DOHH2 (cell line): ENCODE results near the gene VAPA.
"Not testable (repeated sequence)": the region's sequence is repeated elsewhere in the genome, so short reads cannot be mapped to it uniquely, and the experiment has no call there.

Source experiments
- EZH2phosphoT487 ChIP-seq: fragments of 200-600 bp; sonication (generic); IDR thresholded peaks from 2 replicates; pipeline ENCODE4 v1.6.1; 2017; ENCODE audit warnings: borderline replicate concordance, mild to moderate bottlenecking, antibody characterized with exemption, low read length, moderate library complexity, mixed read lengths
- TF ChIP-seq, protein P1 (sequence below): fragments of 200-600 bp; sonication (generic); IDR thresholded peaks from one replicate; pipeline ENCODE4 v1.5.1; 2014; ENCODE audit warnings: antibody characterized with exemption, mild to moderate bottlenecking, low read depth, low read length; ENCODE audit not compliant: poor library complexity, severe bottlenecking

DNA sequence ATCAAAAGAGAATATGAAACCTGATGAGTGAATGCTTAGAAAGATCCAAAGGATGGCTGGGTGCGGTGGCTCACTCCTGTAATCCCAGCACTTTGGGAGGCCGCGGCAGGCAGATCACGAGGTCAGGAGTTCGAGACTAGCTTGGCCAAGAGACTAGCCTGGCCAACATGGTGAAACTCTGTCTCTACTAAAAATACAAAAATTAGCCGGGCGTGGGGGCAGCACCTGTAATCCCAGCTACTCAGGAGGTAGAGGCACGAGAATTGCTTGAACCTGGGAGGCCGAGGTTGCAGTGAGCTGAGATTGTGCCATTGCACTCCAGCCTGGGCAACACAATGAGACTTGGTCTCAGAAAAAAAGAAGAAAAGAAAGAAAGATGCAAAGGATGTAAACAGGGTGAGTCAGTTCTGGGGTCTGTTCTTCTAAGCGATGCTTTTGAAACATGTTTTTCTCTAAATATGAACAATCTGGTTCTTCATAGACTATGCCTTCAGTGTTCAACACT lies 16.0 kb upstream of the VAPA start:
- TF ChIP-seq, protein P1, sequence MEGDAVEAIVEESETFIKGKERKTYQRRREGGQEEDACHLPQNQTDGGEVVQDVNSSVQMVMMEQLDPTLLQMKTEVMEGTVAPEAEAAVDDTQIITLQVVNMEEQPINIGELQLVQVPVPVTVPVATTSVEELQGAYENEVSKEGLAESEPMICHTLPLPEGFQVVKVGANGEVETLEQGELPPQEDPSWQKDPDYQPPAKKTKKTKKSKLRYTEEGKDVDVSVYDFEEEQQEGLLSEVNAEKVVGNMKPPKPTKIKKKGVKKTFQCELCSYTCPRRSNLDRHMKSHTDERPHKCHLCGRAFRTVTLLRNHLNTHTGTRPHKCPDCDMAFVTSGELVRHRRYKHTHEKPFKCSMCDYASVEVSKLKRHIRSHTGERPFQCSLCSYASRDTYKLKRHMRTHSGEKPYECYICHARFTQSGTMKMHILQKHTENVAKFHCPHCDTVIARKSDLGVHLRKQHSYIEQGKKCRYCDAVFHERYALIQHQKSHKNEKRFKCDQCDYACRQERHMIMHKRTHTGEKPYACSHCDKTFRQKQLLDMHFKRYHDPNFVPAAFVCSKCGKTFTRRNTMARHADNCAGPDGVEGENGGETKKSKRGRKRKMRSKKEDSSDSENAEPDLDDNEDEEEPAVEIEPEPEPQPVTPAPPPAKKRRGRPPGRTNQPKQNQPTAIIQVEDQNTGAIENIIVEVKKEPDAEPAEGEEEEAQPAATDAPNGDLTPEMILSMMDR, result not testable (repeated sequence)
- not testable (repeated sequence) for TF ChIP-seq EZH2phosphoT487
